Ovary (tissue), 9 donors: ENCODE measurements around the gene LAMC1. TPM values are rescaled to one million over a fixed set of nuclear protein-coding genes. Genes with fewer than 3 reads are reported as not detected.

Source experiments
- DNase-seq, 5 donors: peaks; one replicate each; pipeline ENCODE4 v3.0.0-alpha.2; 2019 to 2020
- H3K27ac ChIP-seq, 2 donors: fragments of 200-600 bp; one replicate each; pipeline versions ENCODE4 v1.5.1 to v1.8.0; 2019 to 2022
- H3K27me3 ChIP-seq: fragments of 200-600 bp; one replicate; pipeline ENCODE4 v1.8.0; 2022
- H3K36me3 ChIP-seq: fragments of 200-600 bp; sonication (generic); one replicate; pipeline ENCODE4 v1.5.1; 2019
- H3K4me1 ChIP-seq: one replicate; pipeline ENCODE4 v1.8.1; 2013; ENCODE audit warnings: mild to moderate bottlenecking, moderate library complexity; ENCODE audit not compliant: insufficient read depth
- H3K4me3 ChIP-seq: fragments of 200-600 bp; sonication (generic); one replicate; pipeline ENCODE4 v1.5.1; 2017
- H3K9me3 ChIP-seq, 2 donors: fragments of 200-600 bp in 1 of 2; sonication (generic) in 1 of 2; one replicate each; pipeline versions ENCODE4 v1.5.1 to v1.8.1; 2013 to 2019; ENCODE audit warnings: mild to moderate bottlenecking in 1 of 2, moderate library complexity in 1 of 2
- EP300 ChIP-seq: sonication (generic); formaldehyde crosslinking; IDR thresholded peaks from one replicate; pipeline ENCODE4 v1.6.1; 2017; ENCODE audit warnings: antibody characterized with exemption
- POLR2A ChIP-seq: fragments of 450-650 bp; IDR thresholded peaks from one replicate; pipeline ENCODE4 v1.6.1; 2017; ENCODE audit warnings: antibody characterized with exemption, mild to moderate bottlenecking, moderate library complexity
- WGBS, 3 donors: extraction: QIAGEN DNeasy Blood & Tissue Kit in 1 of 3; methylation state at CpG; one replicate each; pipeline versions ENCODE4 v1.1.5 to v1.1.7; 2013 to 2017; 5-methylcytosine and 5-hydroxymethylcytosine counted together
- intact Hi-C, 4 donors: fragments of 100-400 bp; cut with DNase I; formaldehyde crosslinking; loops; one replicate each; pipeline versions ENCODE4 v1.11.0 to v1.15.1; 2022 to 2023
- polyA plus RNA-seq, 2 donors: library from polyadenylated mRNA; stranded (reverse); fragments of 200-250 nt in 1 of 2; fragments of 350-450 nt in 1 of 2; fragmentation: Illumina TruSeq in 1 of 2; extraction: RNeasy Lipid Tissue Mini Kit (QIAGEN cat#74804) in 1 of 2; gene quantifications; one replicate each; pipeline ENCODE4 v1.2.3, GENCODE V29; 2013 to 2014
- total RNA-seq, 7 donors: library from RNA; depleted of rRNA in 2 of 7; stranded (reverse); fragments of >200 nt in 2 of 7; fragmentation: NEBNext Ultra II Directional in 3 of 7; extraction: Animal tissue kit (Norgen Biotek cat#: 25700) in 3 of 7; gene quantifications; one replicate each; pipeline versions ENCODE4 v1.1.0 to v1.2.4, GENCODE V29; 2016 to 2023
- TF ChIP-seq, protein P1 (sequence below), 3 donors: fragments of 450-650 bp in 2 of 3; fragments of 200-600 bp in 1 of 3; IDR thresholded peaks; one replicate each; pipeline versions ENCODE4 v1.5.1 to v1.8.0; 2016 to 2022; ENCODE audit warnings: antibody characterized with exemption in 3 of 3, mild to moderate bottlenecking in 1 of 3
- donor health status: DM: no; HTN: no; CAD: no; lungs with moderate emphysema.
- donor health status: DM: no; HTN: no; CAD: no.
- donor health status: Bipolar disorder and iron deficiency.
- donor health status: DM: yes; HTN: yes; CAD: no.
- donor health status: DM: no; HTN: no; CAD: no.
- donor health status: DM: yes; HTN: yes; CAD: no.

Gene LAMC1
- total and polyA plus RNA-seq, 9 donors: 51.3 to 205 (median 85.2) TPM

DNA sequence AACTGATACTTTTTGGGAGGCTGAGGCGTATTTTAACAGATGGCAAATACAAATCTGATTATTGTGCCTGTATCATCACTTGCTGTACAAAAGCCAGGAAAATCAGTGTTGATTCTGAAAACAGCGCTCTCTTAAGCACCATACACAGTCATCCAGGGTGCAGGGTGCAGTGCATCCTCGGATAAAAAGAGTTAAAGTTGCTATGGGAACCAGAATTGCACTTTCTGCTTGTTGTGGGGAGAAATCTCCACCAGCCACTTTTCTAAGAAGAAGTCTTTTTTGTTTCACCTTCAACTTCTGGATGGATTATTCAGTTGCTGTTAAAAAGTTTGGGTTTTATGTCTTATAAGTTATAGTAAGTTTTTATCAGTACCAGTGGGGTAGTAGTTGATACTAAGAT, 3.8 kb downstream of the LAMC1 start:
- 33 to 51% (median 48%) methylated on average over 3 of the region's 3 CpGs for WGBS, 3 donors
- peaks cover 8% of the 10 kb centered on the region for H3K4me1 ChIP-seq
- no peak overlapping the region for H3K27ac ChIP-seq
- H3K4me3 ChIP-seq: peak overlapping the region; percentile 2
- no peaks in the 10 kb centered on the region for H3K9me3 ChIP-seq
- intact Hi-C loops: loop anchor here in 3 of 4 donors (10.0 kb wide), 2 partner anchors 48 to 68 kb away; no protein-coding TSS in a partner anchor
- no peak for DNase-seq
- no peaks in the 10 kb centered on the region for H3K36me3 ChIP-seq
- no peak for TF ChIP-seq POLR2A
- no peak for TF ChIP-seq EP300
- TF ChIP-seq, protein P1, sequence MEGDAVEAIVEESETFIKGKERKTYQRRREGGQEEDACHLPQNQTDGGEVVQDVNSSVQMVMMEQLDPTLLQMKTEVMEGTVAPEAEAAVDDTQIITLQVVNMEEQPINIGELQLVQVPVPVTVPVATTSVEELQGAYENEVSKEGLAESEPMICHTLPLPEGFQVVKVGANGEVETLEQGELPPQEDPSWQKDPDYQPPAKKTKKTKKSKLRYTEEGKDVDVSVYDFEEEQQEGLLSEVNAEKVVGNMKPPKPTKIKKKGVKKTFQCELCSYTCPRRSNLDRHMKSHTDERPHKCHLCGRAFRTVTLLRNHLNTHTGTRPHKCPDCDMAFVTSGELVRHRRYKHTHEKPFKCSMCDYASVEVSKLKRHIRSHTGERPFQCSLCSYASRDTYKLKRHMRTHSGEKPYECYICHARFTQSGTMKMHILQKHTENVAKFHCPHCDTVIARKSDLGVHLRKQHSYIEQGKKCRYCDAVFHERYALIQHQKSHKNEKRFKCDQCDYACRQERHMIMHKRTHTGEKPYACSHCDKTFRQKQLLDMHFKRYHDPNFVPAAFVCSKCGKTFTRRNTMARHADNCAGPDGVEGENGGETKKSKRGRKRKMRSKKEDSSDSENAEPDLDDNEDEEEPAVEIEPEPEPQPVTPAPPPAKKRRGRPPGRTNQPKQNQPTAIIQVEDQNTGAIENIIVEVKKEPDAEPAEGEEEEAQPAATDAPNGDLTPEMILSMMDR (IDR thresholded peaks at IDR 0.05): no peak
- H3K27me3 ChIP-seq: no peaks in the 10 kb centered on the region

DNA sequence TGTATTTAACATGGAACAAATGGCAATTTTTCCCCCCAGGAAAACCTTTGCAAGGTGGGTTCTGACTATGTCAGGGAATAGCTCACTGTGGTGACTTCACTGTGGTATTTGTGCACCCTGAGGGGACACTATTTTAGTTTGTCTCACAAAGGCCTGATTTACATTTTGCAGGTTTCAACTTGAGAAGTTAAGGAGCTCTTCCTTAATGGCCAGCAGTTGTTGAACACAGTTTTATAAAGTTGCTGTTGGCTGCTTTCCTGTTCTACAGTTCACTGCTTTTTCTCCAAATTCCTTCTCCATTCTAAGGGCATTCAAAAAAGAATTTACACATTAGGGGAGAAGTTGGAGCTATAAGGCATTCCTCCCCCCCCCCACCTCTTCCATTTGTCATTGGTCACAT, 4.6 kb downstream of the LAMC1 start:
- Histone ChIP-seq H3K27ac (no peak overlapping the region), H3K27me3 (no peaks in the 10 kb centered on the region), H3K36me3 (no peaks in the 10 kb centered on the region), H3K4me1 (peaks cover 8% of the 10 kb centered on the region), H3K4me3 (no peak overlapping the region), H3K9me3 (no peaks in the 10 kb centered on the region)
- TF ChIP-seq, protein P1 (IDR thresholded peaks at IDR 0.05): no peak
- TF ChIP-seq POLR2A (no peak), EP300 (no peak)
- DNase-seq: no peak
- intact Hi-C loops: loop anchor here in 3 of 4 donors (10.0 kb wide), 2 partner anchors 47 to 67 kb away; no protein-coding TSS in a partner anchor

DNA sequence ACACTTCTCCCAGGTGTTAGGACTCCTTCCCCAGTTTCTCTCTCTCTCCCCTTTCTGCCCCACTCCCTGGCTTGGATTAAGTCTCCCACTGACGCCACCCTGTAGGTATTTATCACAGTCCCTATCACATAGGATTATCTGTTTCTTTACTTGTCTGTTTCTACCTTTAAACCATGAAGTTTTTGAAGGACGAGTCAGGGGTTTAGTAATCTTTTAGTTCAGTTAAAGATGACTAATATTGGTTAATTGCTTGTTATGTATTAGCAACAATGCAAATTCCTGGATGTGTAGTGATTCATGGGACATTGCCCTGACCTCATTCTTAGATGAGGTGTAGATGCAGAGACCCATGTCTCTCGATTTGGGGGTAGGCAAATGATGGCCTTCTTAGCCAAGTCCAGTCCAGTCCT, 6.4 kb downstream of the LAMC1 start:
- H3K36me3 ChIP-seq: no peaks in the 10 kb centered on the region
- no peak for TF ChIP-seq POLR2A
- TF ChIP-seq EP300: no peak
- TF ChIP-seq, protein P1 (IDR thresholded peaks at IDR 0.05): no peak
- intact Hi-C loops: loop anchor here in 3 of 4 donors (10.0 kb wide), 2 partner anchors 45 to 65 kb away; no protein-coding TSS in a partner anchor
- WGBS, 3 donors: 59% methylated on average over 3 of the region's 3 CpGs
- H3K27me3 ChIP-seq: no peaks in the 10 kb centered on the region
- H3K4me3 ChIP-seq: no peak overlapping the region
- no peak overlapping the region for H3K27ac ChIP-seq
- DNase-seq: no peak
- H3K4me1 ChIP-seq: peaks cover 10% of the 10 kb centered on the region
- no peaks in the 10 kb centered on the region for H3K9me3 ChIP-seq

DNA sequence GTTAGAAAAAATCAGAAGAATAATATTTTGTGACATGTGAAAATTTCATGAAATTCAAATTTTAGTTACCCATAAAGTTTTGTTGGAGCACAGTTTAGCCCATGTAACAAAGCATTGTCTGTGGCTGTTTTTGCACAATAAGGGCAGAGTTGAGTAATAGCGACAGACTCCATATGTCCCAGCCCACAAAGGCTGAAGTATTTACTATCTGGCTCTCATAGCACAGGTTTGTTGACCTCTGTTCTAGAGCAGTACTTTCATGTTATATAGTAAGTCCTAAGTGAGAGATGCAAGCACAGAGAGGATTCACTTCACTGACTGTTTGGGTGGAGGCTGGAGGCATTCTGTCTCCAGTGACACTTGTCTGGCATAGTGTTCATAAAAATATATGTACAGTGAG, 6.8 kb downstream of the LAMC1 start:
- no peak overlapping the region for H3K27ac ChIP-seq
- no peak overlapping the region for H3K4me3 ChIP-seq
- H3K9me3 ChIP-seq: no peaks in the 10 kb centered on the region
- TF ChIP-seq, protein P1 (IDR thresholded peaks at IDR 0.05): no peak
- TF ChIP-seq POLR2A: no peak
- TF ChIP-seq EP300: no peak
- intact Hi-C loops: no loop called here
- no peaks in the 10 kb centered on the region for H3K27me3 ChIP-seq
- H3K36me3 ChIP-seq: no peaks in the 10 kb centered on the region
- no peak for DNase-seq
- 80 to 86% (median 83%) methylated on average over 1 of the region's 1 CpG for WGBS, 3 donors
- H3K4me1 ChIP-seq: peaks cover 10% of the 10 kb centered on the region
